AG20443 (cell line): ENCODE data around the gene KIF7.
A peak's percentile ranks its signal among the peaks of the same experiment; 100 is the strongest.
"Not testable (repeated sequence)": the region's sequence is repeated elsewhere in the genome, so short reads cannot be mapped to it uniquely, and the experiment has no call there.

Experiments used
- DNase-seq: peaks from one replicate; pipeline ENCODE4 v3.0.0; 2012; ENCODE audit warnings: low spot score, mixed read lengths

Gene KIF7

DNA sequence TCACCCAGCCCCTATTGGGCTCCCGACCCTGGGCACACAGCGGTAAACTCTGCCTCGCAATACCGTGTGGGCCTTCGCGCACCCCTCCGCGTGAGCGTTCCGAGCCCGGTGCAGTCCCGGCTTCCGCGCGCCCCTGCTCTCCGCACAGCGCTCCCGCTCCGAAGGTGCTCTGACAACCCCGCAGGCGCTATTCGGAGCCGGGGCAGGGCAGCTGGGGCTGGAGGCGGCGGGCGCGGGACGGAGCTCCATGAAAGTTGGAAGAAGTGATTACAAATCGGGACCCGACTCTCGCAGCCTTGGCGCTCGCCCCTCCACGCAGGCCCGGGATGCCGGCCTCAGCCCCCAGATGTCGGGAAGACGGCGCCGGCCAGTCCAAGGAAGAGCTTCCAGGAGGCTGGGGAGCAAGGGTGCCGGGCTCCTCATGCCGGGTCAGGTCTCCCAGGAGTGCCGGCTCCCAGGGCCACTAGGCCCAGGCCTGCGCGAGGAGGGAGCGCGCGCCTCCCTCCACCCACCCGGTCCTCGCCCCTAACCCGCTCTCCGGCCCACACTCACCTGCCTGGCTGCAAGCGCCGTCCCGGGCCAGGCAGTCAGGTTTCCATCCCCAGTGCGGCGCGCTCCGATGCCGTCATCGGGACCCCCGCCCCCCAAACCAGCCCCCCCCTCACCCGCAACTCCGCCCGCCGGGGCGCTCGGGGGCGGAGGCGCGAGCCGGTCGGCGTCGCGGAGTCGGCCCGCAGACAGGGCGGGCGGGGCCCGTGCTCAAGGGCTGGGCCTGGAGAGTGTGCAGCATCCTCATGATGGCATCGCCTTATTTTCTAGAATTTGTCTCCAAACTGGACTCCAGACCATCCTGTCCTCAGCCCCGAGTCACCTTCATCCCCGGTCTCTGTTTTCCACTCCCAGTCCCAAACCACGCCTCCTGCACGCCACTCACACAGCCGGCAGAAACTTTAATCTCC, at the start of gene KIF7:
Gene KIF7 (minus strand): TSS at position 621 of the 959 bp plus-strand sequence. CDS start 2,537 bp downstream, outside the sequence.
- DNase-seq: peak; percentile 94

GRCh38 chr15:89704411-89704810, 49.1 kb upstream of the KIF7 start:
- no peak for DNase-seq

- no peak for DNase-seq
Observed at GRCh38 chr15:89695198-89695597, 39.9 kb upstream of the KIF7 start.

GRCh38 chr15:89693696-89694095, 38.4 kb upstream of the KIF7 start:
- no peak for DNase-seq

- no peak for DNase-seq
Observed at GRCh38 chr15:89693091-89693490, 37.8 kb upstream of the KIF7 start.

GRCh38 chr15:89690276-89691218, 35.3 kb upstream of the KIF7 start, which contains the start of the genes PEX11A and WDR93:
Gene PEX11A (minus strand): TSS chr15:89690754. CDS start chr15:89690632, 122 bp downstream.
Gene WDR93 (plus strand): TSS chr15:89690811. CDS start chr15:89701747, 10,936 bp downstream.
- peak; percentile 93 for DNase-seq

GRCh38 chr15:89689930-89690275, 34.6 kb upstream of the KIF7 start:
- DNase-seq: not testable (repeated sequence)

DNA sequence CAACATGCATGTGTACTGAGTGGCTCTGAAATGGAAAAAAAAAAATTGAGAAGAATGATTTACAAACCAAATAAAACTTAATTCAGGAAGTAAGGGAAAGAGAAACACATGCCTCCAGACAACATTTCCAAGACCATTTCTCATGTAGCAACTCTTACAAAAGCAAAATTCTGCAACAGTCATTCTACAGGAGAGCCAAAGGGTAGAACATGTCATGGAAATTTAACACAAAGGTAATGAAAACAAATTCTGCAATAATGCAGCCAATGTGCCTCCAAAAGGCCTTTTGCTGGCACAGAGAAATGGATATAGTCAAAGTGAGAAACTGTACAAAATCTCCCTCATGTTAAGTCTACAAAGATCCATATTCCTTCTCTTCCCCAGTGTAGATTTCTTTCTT, 31.3 kb upstream of the KIF7 start:
- no peak for DNase-seq

DNA sequence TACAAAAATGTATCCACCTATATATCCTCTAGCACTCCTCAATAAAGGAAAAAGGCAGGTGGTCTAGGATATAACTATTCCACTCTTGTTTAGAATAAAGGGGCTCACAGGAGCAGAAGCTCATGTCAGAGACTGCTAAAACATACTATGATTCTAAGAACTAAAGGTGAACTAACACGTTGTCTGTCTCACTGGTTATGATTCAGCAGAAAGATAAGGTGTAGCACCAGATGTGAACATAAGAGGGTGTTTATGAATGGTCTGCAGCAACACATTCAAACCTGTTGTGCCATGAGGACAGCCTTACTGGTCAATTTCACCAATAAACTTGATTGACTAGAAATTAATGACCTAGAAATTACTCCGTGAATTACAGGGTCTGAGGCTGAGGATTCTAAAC, 30.7 kb upstream of the KIF7 start:
- no peak for DNase-seq

GRCh38 chr15:89681146-89681545, 25.9 kb upstream of the KIF7 start:
- no peak for DNase-seq

DNA sequence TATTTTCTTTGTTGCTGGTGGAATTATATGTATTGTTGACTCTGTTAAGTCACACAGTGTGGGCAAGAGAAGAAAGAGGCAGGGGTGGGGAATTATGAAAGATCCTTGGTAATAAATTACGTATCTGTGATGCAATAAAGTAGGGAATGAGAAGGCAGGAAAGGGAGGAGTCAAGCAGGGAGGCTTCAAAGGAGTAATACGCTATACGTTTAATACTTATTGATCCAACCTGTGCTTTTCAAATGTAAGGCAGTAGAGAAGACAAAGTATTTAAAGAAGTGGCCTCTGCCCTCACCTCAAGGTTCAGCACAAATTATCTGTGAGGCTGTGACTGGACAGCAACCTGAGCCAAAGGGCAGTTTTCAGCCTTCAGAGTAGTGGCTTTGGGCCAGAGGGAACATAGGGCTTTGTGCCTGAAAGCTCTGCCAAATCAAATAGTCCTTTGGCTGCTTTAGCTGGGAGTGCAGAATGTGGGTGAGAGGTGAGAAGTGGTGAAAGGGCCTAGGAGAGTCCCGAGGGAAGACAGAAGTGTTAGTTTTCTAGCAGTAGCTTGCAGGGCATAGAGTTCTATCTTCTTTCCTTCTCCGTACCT, 25.1 kb upstream of the KIF7 start:
- DNase-seq: peak; percentile 79

DNA sequence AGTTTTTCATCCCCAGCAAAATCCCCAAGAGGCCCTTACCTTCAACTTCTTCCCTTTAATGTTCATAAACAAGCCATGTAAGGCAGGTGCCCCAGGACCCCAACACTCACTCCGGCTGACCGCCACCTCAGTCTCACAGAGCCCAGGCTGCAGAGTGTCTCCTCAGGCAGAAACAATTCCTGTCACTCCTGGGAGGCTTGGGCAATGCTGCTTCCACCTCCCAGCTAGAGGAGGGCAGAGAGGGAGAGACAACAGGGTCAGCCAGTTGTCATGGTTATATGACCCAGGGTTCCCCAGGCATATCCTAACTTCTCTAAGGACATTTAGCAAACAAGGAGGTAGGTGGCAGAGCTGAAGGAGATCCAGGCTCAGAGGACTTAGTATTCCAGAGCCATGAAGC, 23.9 kb upstream of the KIF7 start, which contains the start of gene PLIN1:
Gene PLIN1 (minus strand): TSS at position 156 of the 400 bp plus-strand sequence. CDS start 1,878 bp downstream, outside the sequence.
- no peak for DNase-seq

DNA sequence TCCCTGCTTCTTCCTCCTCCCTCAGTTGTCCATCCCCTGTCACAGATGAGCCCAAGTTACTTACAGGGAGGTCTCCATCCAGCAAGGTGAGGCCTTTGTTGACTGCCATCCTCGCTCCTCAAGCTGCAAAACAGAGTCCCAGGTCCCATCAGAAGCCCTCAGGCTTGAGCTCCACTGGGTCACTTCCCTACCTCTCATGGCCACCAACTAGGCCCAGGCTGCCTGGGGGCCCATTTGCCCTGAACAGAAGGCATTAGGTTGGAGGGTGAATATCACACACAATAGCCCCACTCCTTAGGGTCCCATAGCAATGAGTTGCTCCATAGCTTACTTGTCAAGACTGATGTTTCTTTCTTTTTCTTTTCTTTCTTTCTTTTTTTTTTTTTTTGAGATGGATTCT, 22.1 kb upstream of the KIF7 start:
- no peak for DNase-seq

GRCh38 chr15:89675606-89676005, 20.3 kb upstream of the KIF7 start:
- no peak for DNase-seq

DNA sequence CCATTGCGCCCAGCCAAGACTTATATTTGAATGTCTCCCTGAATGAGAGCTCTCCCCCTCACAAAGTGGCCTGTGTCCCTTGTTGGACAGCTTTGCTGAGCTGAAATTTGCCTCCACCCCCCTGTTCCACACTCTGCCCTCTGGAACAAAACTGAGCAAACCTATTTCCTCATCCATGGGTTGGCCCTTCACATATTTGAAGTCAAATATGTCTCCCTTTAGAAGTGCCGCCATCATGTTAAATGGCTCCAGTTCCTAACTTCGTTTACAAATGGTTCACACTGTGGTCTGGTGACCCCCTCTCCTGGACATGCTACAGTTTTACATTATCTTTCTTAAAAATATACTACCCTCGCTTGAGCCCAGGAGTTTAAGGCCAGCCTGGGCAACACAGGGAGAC, 19.3 kb upstream of the KIF7 start:
- DNase-seq: no peak

- no peak for DNase-seq
Observed at GRCh38 chr15:89673165-89673512, 17.9 kb upstream of the KIF7 start.

GRCh38 chr15:89672221-89673164, 17.2 kb upstream of the KIF7 start:
- DNase-seq: peak; percentile 66

GRCh38 chr15:89671687-89672086, 16.4 kb upstream of the KIF7 start:
- DNase-seq: no peak

DNA sequence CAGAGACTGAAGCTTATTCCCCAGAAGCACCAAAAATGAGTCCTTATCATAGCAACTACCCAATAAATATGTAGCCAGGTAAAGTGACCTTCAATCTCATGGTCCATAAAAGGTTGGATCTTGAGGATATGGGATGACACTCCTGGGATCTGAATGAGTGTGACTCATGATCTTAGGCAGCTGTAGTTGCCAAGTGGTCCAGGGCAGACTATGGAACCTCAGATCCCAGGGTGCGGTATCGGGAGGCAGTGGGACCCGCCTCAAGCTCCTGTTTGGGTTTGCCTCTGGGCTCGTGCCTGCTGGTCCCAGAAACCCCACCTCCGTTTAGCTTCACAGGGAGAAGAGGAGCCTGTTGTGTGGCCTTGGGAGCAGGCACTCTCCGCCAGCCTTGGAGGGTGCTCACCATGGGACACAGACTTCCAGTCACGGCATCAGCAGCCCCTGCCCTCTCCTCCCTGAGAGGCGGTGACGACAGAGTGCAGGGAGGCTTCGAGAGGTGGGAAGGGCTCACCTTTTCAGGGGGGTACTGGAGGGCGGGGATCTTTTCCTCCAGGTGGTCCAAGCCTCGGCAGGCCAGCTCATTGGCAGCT, 15.8 kb upstream of the KIF7 start:
- no peak for DNase-seq

- no peak for DNase-seq
Observed at GRCh38 chr15:89669941-89670340, 14.7 kb upstream of the KIF7 start.
